ENCODE data around the gene KRTAP23-1. TPM values are rescaled to one million over a fixed set of nuclear protein-coding genes. Genes with fewer than 3 reads are reported as not detected.
A peak's percentile ranks its signal among the peaks of the same experiment; 100 is the strongest.

Gene KRTAP23-1
- total and polyA plus RNA-seq, 4 donors: not detected

DNA sequence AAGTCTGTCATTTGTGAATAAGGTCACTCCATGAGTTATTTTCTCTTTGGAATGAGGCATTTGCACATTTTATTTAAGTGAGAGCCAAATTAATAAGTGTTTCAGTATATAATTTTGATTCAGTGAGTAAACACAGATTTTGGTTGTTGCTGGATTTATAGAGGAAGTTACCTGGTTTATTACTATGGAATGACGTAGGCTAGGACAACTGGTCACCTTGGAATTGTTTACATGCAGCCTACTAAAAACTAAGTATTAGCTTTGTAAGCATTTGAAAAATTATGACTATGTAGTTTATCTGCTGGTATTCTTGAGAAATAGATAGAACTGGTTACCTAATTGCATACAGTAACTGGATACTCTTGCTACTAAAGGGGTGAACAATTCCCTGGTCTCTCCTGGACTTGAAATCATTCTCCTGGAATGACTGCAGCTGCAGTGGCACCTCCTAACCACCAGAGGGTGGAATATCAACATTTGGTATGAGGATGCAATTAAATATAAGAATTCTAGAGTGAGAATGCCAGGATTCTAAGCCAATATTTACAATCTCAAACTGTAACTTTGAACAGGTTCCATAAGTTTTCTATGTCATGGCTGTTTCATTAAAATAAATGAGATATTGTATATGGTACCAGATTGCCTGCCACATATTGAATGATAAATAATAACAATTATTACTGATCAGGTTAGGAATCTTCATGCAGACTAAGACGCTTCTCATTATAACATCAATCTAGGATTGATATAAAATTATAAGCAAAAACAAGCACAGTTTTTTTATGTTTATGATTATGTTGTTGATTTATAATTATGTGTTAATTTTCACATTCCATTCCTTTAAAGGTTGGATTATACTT lies 7.5 kb downstream of the KRTAP23-1 start:
- Histone ChIP-seq H3K27me3 (ENCODE audit: control insufficient read depth in 4 of 4, insufficient read depth in 4 of 4, low read length in 3 of 4) (no peaks in the 10 kb centered on the region), H3K4me1 (ENCODE audit: control insufficient read depth in 4 of 4, insufficient read depth in 4 of 4, low read length in 3 of 4) (no peaks in the 10 kb centered on the region), H3K36me3 (ENCODE audit: control insufficient read depth in 4 of 4, insufficient read depth in 3 of 4, low read depth in 1 of 4, low read length in 3 of 4) (no peaks in the 10 kb centered on the region), H3K9ac (ENCODE audit: low read depth in 1 of 2, low read length in 2 of 2) (no peak overlapping the region), H3K9me3 (ENCODE audit: control insufficient read depth in 4 of 4, low read length in 3 of 4) (peaks cover 0 to 2% (median 0%) of the 10 kb centered on the region in 4 donors), H3K27ac (ENCODE audit: low read depth in 1 of 2, low read length in 2 of 2) (no peak overlapping the region), H3K4me3 (ENCODE audit: low read depth in 1 of 3, low read length in 3 of 3) (no peak overlapping the region)
- TF ChIP-seq, protein P1, sequence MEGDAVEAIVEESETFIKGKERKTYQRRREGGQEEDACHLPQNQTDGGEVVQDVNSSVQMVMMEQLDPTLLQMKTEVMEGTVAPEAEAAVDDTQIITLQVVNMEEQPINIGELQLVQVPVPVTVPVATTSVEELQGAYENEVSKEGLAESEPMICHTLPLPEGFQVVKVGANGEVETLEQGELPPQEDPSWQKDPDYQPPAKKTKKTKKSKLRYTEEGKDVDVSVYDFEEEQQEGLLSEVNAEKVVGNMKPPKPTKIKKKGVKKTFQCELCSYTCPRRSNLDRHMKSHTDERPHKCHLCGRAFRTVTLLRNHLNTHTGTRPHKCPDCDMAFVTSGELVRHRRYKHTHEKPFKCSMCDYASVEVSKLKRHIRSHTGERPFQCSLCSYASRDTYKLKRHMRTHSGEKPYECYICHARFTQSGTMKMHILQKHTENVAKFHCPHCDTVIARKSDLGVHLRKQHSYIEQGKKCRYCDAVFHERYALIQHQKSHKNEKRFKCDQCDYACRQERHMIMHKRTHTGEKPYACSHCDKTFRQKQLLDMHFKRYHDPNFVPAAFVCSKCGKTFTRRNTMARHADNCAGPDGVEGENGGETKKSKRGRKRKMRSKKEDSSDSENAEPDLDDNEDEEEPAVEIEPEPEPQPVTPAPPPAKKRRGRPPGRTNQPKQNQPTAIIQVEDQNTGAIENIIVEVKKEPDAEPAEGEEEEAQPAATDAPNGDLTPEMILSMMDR (IDR thresholded peaks at IDR 0.05; ENCODE audit: low read depth, low read length, missing input control): peak; percentile 96
- no peak for TF ChIP-seq TAF1 (conservative IDR thresholded peaks at IDR 0.05)
- no peak for TF ChIP-seq NR2F2 (IDR thresholded peaks at IDR 0.05)
- no peak for TF ChIP-seq YY1 (IDR thresholded peaks at IDR 0.05)
- TF ChIP-seq RAD21 (IDR thresholded peaks at IDR 0.05): peak; percentile 68 to 82
- DNase-seq (ENCODE audit: low spot score): no peak
- 78% methylated on average over 2 of the region's 2 CpGs for WGBS

DNA sequence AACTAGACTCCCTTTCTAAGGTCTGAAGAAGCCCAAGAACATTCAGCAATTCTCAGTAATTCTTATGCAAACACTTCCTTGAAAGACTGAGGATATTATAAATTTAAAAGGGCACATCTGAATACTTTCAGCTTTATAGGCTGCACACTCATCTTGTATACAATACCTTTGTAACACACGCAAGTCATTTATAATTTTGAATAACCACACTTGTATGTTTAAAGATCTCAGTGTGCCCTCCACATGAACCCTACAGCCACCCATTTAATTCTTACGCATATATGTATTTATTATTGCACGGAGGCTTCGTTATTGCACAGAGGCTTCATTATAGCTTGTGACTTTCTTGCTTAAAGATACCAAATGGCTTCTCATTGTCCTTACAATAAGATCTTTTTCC lies 9.7 kb downstream of the KRTAP23-1 start:
- H3K4me3 ChIP-seq (ENCODE audit: low read depth in 1 of 3, low read length in 3 of 3): no peak overlapping the region
- DNase-seq (ENCODE audit: low spot score): no peak
- no peaks in the 10 kb centered on the region for H3K36me3 ChIP-seq (ENCODE audit: control insufficient read depth in 4 of 4, insufficient read depth in 3 of 4, low read depth in 1 of 4, low read length in 3 of 4)
- H3K9ac ChIP-seq (ENCODE audit: low read depth in 1 of 2, low read length in 2 of 2): no peak overlapping the region
- TF ChIP-seq YY1 (IDR thresholded peaks at IDR 0.05) (no peak), RXRA (IDR thresholded peaks at IDR 0.05) (no peak), FOXA2 (IDR thresholded peaks at IDR 0.05) (no peak), JUND (IDR thresholded peaks at IDR 0.05) (no peak), HNF4A (conservative IDR thresholded peaks at IDR 0.05) (no peak), RAD21 (IDR thresholded peaks at IDR 0.05) (no peak), NR2F2 (IDR thresholded peaks at IDR 0.05) (no peak), EGR1 (IDR thresholded peaks at IDR 0.05; ENCODE audit: low read depth in 2 of 2) (no peak), SP1 (IDR thresholded peaks at IDR 0.05) (no peak)
- TF ChIP-seq, protein P2, sequence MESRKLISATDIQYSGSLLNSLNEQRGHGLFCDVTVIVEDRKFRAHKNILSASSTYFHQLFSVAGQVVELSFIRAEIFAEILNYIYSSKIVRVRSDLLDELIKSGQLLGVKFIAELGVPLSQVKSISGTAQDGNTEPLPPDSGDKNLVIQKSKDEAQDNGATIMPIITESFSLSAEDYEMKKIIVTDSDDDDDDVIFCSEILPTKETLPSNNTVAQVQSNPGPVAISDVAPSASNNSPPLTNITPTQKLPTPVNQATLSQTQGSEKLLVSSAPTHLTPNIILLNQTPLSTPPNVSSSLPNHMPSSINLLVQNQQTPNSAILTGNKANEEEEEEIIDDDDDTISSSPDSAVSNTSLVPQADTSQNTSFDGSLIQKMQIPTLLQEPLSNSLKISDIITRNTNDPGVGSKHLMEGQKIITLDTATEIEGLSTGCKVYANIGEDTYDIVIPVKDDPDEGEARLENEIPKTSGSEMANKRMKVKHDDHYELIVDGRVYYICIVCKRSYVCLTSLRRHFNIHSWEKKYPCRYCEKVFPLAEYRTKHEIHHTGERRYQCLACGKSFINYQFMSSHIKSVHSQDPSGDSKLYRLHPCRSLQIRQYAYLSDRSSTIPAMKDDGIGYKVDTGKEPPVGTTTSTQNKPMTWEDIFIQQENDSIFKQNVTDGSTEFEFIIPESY (IDR thresholded peaks at IDR 0.05): no peak
- WGBS: 88% methylated on average over 4 of the region's 4 CpGs
- H3K9me3 ChIP-seq (ENCODE audit: control insufficient read depth in 4 of 4, low read length in 3 of 4): no peaks in the 10 kb centered on the region
- peaks cover 0 to 3% (median 0%) of the 10 kb centered on the region in 4 donors for H3K27me3 ChIP-seq (ENCODE audit: control insufficient read depth in 4 of 4, insufficient read depth in 4 of 4, low read length in 3 of 4)
- no peak overlapping the region for H3K27ac ChIP-seq (ENCODE audit: low read depth in 1 of 2, low read length in 2 of 2)
- H3K4me1 ChIP-seq (ENCODE audit: control insufficient read depth in 4 of 4, insufficient read depth in 4 of 4, low read length in 3 of 4): no peaks in the 10 kb centered on the region

DNA sequence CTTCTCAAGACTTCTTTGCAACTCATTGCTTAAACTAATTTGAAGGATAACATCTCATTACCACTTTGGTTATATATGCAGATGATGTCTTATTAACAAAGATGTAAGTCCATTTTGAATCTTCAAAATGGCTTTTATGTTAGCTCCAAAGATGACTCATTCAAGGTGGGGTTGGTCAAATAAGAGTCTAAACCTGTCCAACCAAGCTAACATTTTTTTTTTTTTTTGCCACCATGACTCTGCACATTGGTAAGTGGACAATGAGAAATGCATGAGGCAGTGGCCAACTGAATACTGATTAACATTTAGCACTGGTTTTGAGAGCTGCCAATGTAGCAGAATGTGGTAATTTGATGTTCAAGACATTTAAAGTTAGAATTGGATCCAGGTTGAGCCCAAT lies 10.6 kb downstream of the KRTAP23-1 start:
- H3K27me3 ChIP-seq (ENCODE audit: control insufficient read depth in 4 of 4, insufficient read depth in 4 of 4, low read length in 3 of 4): peaks cover 0 to 3% (median 0%) of the 10 kb centered on the region in 4 donors
- H3K4me1 ChIP-seq (ENCODE audit: control insufficient read depth in 4 of 4, insufficient read depth in 4 of 4, low read length in 3 of 4): no peaks in the 10 kb centered on the region
- H3K36me3 ChIP-seq (ENCODE audit: control insufficient read depth in 4 of 4, insufficient read depth in 3 of 4, low read depth in 1 of 4, low read length in 3 of 4): no peaks in the 10 kb centered on the region
- H3K9ac ChIP-seq (ENCODE audit: low read depth in 1 of 2, low read length in 2 of 2): no peak overlapping the region
- H3K4me3 ChIP-seq (ENCODE audit: low read depth in 1 of 3, low read length in 3 of 3): no peak overlapping the region
- TF ChIP-seq, protein P3, sequence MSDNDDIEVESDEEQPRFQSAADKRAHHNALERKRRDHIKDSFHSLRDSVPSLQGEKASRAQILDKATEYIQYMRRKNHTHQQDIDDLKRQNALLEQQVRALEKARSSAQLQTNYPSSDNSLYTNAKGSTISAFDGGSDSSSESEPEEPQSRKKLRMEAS (IDR thresholded peaks at IDR 0.05): no peak
- TF ChIP-seq, protein P4, sequence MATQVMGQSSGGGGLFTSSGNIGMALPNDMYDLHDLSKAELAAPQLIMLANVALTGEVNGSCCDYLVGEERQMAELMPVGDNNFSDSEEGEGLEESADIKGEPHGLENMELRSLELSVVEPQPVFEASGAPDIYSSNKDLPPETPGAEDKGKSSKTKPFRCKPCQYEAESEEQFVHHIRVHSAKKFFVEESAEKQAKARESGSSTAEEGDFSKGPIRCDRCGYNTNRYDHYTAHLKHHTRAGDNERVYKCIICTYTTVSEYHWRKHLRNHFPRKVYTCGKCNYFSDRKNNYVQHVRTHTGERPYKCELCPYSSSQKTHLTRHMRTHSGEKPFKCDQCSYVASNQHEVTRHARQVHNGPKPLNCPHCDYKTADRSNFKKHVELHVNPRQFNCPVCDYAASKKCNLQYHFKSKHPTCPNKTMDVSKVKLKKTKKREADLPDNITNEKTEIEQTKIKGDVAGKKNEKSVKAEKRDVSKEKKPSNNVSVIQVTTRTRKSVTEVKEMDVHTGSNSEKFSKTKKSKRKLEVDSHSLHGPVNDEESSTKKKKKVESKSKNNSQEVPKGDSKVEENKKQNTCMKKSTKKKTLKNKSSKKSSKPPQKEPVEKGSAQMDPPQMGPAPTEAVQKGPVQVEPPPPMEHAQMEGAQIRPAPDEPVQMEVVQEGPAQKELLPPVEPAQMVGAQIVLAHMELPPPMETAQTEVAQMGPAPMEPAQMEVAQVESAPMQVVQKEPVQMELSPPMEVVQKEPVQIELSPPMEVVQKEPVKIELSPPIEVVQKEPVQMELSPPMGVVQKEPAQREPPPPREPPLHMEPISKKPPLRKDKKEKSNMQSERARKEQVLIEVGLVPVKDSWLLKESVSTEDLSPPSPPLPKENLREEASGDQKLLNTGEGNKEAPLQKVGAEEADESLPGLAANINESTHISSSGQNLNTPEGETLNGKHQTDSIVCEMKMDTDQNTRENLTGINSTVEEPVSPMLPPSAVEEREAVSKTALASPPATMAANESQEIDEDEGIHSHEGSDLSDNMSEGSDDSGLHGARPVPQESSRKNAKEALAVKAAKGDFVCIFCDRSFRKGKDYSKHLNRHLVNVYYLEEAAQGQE (IDR thresholded peaks at IDR 0.05): no peak
- TF ChIP-seq FOXA1 (IDR thresholded peaks at IDR 0.05) (no peak), RAD21 (IDR thresholded peaks at IDR 0.05) (no peak), JUND (IDR thresholded peaks at IDR 0.05) (no peak), HNF4G (IDR thresholded peaks at IDR 0.05) (no peak), EGR1 (IDR thresholded peaks at IDR 0.05; ENCODE audit: low read depth in 2 of 2) (no peak), TAF1 (conservative IDR thresholded peaks at IDR 0.05) (no peak), SP1 (IDR thresholded peaks at IDR 0.05) (no peak), YY1 (IDR thresholded peaks at IDR 0.05) (no peak), NR2F2 (IDR thresholded peaks at IDR 0.05) (no peak), HNF4A (conservative IDR thresholded peaks at IDR 0.05) (no peak)
- TF ChIP-seq, protein P2 (IDR thresholded peaks at IDR 0.05): no peak
- TF ChIP-seq, protein P5, sequence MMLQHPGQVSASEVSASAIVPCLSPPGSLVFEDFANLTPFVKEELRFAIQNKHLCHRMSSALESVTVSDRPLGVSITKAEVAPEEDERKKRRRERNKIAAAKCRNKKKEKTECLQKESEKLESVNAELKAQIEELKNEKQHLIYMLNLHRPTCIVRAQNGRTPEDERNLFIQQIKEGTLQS (IDR thresholded peaks at IDR 0.05): no peak
- no peaks in the 10 kb centered on the region for H3K9me3 ChIP-seq (ENCODE audit: control insufficient read depth in 4 of 4, low read length in 3 of 4)
- no peak overlapping the region for H3K27ac ChIP-seq (ENCODE audit: low read depth in 1 of 2, low read length in 2 of 2)
- DNase-seq (ENCODE audit: low spot score): no peak
